GM19397 (cell line): ENCODE results near the gene PTPRG.

Source experiments
- ATAC-seq: cut with Tn5 transposase; IDR thresholded peaks from one replicate; pipeline ENCODE4 v1.9.1; 2021; ENCODE audit warnings: mild to moderate bottlenecking, moderate library complexity; ENCODE audit not compliant: unreplicated experiment

PTPRG gene

GRCh38 chr3:62199126-62199525 is 637.8 kb downstream of the PTPRG start:
- ATAC-seq, result no peak

DNA sequence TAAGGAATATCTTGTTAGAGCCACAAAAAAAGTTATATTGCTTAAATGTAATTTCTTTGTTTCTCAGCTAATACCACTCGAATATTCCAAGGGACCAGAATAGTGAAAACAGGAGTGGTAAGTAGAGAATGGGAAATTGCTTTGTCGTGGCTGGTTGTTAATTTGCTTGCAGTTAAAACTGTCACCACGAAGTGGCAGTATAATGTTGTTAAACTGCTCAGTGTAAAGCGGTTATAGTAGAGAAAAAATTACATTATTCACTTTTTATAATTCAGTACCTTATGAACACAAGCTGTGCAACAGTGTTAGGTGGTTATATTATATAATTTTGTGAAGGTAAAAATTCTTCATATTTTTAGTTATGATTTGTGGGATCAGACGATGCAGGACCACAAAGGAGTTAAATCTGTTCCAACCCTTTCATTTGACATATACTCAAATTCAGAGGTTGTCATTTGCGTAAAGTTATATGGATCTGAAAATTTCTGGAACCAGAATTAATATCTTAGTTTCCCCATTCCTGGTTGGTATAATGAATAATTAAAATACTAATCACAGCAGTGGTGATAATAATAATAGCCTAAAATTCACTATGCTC is 640.2 kb downstream of the PTPRG start:
- no peak for ATAC-seq

DNA sequence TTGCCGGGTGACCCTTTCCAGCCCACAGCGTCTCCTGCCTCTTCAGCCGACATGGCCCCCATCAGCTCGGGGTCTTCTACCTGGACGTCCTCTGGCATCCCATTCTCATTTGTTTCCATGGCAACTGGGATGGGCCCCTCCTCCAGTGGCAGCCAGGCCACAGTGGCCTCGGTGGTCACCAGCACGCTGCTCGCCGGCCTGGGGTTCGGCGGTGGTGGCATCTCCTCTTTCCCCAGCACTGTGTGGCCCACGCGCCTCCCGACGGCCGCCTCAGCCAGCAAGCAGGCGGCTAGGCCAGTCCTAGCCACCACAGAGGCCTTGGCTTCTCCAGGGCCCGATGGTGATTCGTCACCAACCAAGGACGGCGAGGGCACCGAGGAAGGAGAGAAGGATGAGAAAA is 641.8 kb downstream of the PTPRG start:
- no peak for ATAC-seq

- ATAC-seq, result no peak
Measured at GRCh38 chr3:62203561-62203960, 642.2 kb downstream of the PTPRG start.

DNA sequence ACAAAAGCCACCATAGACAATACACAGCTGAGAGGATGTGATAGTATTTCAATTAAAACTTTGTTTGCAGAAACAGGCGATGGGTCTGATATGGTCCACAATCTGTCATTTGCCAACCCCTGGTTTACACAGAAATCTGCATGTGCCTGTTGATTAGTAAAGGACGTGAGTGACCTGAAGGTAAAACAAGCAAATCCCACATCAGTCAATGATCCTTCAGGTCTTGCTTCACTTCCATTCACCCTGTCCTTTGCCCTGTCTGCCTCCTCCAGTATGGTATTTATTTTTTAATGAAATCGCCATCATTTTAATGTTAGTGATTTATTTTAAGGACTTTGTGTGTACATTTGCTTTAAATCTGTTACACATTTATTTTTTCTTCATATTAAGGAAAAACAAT is 645.8 kb downstream of the PTPRG start:
- ATAC-seq, result no peak

GRCh38 chr3:62208385-62208784 is 647.0 kb downstream of the PTPRG start:
- no peak for ATAC-seq

GRCh38 chr3:62209101-62209500 is 647.7 kb downstream of the PTPRG start:
- no peak for ATAC-seq

DNA sequence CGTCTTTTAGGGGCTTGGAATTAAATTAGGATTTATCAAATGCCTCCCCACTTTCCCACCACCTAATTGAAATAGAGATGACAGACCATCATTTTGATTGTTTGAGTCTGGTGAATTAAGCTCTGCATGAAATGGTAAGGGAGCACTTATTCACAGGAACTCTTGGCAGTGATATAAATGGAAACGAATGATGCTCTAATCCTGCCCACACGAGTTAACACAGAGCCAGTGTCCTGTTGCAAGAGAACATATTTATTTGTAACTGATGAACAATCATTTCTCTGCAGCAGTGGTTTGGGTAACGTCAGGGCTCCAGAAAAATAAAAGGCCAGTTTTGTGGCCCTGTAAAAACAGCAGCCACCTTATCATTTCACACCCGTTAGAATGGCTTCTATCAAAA is 648.6 kb downstream of the PTPRG start:
- no peak for ATAC-seq

- ATAC-seq, result no peak
Measured at GRCh38 chr3:62211675-62212429, 650.5 kb downstream of the PTPRG start.

GRCh38 chr3:62214850-62215249 is 653.5 kb downstream of the PTPRG start:
- no peak for ATAC-seq

GRCh38 chr3:62220616-62221015 is 659.2 kb downstream of the PTPRG start:
- ATAC-seq, result no peak

DNA sequence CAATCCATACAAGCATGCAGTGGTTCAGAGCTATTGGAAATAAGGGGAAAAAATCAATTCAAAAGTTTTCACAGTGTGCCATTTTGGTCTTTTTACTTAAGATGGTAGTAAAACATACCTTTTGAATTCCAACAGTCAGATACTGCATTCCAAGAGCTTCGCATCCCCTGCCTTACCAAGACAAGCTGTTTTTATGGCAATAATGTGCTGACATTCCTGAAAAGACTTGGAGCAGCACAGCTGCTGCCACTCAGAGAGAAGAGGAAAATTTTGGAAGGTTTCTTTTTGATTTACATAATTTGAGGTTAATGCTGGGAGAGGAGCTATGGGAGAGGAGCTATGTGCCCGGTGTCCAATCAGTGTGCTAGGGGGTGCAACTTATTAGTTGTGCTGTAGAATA is 663.7 kb downstream of the PTPRG start:
- ATAC-seq, result no peak

DNA sequence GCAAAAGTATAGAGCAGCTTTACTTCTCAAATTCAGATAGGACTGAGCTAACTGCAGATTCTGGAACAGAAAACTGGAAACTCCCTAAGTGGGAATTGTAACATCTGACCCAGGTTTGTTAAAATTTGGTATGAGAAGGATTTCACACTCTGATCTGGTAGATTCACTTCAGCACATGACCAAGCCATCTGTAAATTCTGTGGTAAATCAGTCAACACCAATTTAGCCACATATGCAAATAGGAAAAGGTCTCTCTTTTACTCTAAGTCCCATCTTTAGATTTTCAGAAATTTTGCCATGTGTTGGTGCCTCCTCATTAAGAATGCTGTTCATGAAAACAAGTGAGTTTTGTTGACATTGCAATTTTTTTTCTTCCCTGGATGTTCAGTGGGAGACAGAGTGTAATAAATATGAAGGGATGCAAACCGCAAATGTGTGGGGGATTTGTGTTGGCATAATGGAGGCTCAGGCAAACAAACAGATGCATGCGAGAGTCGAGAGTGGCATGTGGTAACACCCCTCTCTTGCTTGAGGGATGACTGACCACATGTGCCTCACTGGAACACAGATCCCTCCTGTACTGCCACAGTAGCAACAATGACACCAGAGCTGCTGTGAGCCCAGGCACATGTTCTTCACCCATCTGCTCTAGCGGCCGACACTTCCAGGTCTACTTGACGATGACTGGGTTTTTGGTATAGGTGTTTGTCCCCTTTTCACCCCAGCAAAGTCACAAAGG is 665.4 kb downstream of the PTPRG start:
- no peak for ATAC-seq

- no peak for ATAC-seq
Measured at GRCh38 chr3:62228467-62228866, 667.1 kb downstream of the PTPRG start.

GRCh38 chr3:62229211-62229610 is 667.8 kb downstream of the PTPRG start:
- ATAC-seq, result no peak

GRCh38 chr3:62229908-62230307 is 668.5 kb downstream of the PTPRG start:
- no peak for ATAC-seq

DNA sequence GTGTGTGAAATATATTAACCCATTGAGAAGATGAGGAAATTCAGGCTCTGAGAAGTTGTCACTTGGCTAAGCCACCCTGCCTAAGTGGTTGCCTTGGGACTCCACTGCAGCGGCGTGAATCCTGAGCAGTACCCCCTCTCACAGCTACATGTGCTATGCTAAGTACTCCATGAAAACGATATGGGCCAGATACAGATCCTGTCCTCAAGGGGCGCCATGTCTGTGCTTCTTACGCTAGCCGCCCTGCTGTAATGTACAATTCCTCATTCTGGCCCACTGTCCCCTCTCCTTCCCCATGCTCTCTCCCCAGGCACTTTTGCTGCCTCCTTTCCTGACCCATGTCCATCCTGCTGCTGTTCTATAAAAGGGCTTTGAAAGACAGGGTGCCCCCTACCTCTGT is 671.7 kb downstream of the PTPRG start:
- ATAC-seq, result no peak

- ATAC-seq, result no peak
Measured at GRCh38 chr3:62236016-62236415, 674.6 kb downstream of the PTPRG start.

DNA sequence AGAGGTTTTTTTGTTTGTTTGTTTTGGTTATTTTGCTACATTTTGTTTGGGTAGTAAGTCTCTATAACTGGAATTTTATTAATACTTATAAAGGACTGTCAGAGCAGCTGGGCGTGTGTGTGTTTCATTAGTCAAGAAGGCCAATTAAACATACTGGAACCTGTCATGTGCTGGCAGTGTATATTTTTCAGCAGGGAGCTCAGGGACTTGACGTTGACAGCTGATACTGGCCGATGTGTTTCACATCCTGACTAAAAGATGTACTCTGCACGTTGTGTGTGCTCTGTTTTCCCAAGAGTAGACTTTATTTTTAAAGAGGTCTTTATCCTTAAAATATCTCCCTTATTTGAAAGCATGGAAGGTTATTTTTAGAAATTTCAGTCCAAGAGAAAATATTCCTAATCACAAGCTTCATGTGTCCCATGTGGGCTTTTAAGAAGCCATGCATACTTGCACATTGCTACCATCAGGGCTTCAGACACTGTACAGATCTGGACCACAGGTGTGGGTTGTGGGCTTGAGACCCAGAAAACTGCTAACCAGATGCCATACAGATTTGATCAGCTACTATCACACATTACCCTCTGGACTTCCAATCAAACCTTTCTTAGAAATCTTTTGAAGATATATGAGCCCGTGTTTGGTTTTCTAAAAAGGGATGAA is 676.0 kb downstream of the PTPRG start:
- peak; percentile 13 for ATAC-seq

GRCh38 chr3:62238003-62238402 is 676.6 kb downstream of the PTPRG start:
- ATAC-seq, result peak; percentile 64

GRCh38 chr3:62238431-62238830 is 677.1 kb downstream of the PTPRG start:
- ATAC-seq, result peak; percentile 71

- ATAC-seq, result no peak
Measured at GRCh38 chr3:62241279-62241678, 679.9 kb downstream of the PTPRG start.
